NOMO-1 treated with DMSO at 0.1 percent for 48 hours (cell line): Measurements from ENCODE around the gene PPID.
A peak's percentile ranks its signal among the peaks of the same experiment; 100 is the strongest.

Source experiments
- DNase-seq: peaks from one replicate; lab custom pipeline; 2025; ENCODE audit not compliant: unreplicated experiment; lab: John Stamatoyannopoulos, UW

Gene PPID

GRCh38 chr4:158669310-158669709, 53.9 kb downstream of the PPID start:
- DNase-seq = no peak

- DNase-seq = peak; percentile 59
Measured at GRCh38 chr4:158667651-158668198, 55.5 kb downstream of the PPID start.

GRCh38 chr4:158666892-158667291, 56.3 kb downstream of the PPID start:
- no peak for DNase-seq

- no peak for DNase-seq
Measured at GRCh38 chr4:158664806-158665205, 58.4 kb downstream of the PPID start.

DNA sequence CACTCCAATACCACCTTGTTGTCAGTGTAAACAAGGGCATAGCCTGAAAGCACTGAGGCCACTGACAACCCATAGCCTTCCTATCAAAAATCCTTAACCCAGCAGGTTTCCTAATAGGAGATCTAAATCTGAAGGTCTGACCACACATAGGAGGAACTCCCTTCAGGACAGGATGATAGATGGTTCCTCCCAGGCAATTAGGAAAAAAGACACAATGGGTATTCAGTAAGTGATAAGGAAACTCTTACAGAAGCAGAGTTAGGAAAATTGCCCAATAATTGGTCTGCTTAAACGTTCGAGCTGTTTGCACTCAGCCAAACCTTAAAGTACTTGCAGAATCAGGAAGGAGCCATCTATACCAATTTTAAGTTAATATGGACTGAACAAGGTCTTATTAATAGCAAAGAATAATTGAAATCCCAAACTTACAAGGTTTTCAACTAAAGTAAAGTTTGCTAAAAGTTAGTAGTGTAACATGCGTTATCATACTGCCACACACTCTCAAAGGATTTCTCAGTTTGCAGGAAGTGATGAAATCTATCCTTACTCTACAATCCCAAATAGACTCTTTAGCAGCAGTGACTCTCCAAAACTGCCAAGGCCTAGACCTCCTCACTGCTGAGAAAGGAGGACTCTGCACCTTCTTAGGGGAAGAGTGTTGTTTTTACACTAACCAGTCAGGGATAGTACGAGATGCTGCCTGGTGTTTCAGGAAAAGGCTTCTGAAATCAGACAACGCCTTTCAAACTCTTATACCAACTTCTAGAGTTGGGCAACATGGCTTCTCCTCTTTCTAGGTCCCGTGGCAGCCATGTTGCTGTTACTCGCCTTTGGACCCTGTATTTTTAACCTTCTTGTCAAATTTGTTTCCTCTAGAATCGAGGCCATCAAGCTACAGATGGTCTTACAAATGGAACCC, 59.2 kb downstream of the PPID start:
- peak; percentile 46 for DNase-seq

DNA sequence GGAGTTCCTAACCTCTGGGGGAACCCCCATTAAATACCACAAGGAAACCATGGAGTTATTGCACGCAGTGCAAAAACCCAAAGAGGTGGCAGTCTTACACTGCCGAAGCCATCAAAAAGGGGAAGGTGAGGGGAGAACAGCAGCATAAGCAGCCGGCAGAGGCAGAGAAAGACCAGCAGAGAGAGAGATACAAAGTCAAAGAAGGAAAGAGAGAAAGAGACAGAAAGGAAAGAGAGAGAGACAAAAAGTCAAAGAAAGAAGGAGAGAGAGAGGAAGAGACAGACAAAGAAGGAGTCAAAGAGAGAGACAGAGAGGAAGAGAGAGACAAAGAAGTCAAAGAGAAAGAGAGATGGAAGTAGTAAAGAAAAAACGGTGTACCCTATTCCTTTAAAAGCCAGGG, 59.9 kb downstream of the PPID start:
- peak; percentile 23 for DNase-seq
